ENCODE measurements around the gene RRP12.
A peak's percentile ranks its signal among the peaks of the same experiment; 100 is the strongest.

The RRP12 gene

GRCh38 chr10:97373456-97373855, 27.7 kb downstream of the RRP12 start:
- no peaks in the 10 kb centered on the region for H3K9me3 ChIP-seq (ENCODE audit: control insufficient read depth in 2 of 2, low read length in 2 of 2)
- no peak overlapping the region for H3K27ac ChIP-seq (ENCODE audit: low read depth in 2 of 2, low read length in 2 of 2)
- no peak overlapping the region for H3K9ac ChIP-seq (ENCODE audit: low read depth in 1 of 2, low read length in 2 of 2)
- H3K36me3 ChIP-seq (ENCODE audit: control insufficient read depth in 2 of 2, insufficient read depth in 2 of 2, low read length in 2 of 2) = peaks cover 41 to 54% of the 10 kb centered on the region in 2 donors
- H3K27me3 ChIP-seq (ENCODE audit: control insufficient read depth in 2 of 2, insufficient read depth in 2 of 2, low read length in 2 of 2) = no peaks in the 10 kb centered on the region
- no peaks in the 10 kb centered on the region for H3K4me1 ChIP-seq (ENCODE audit: control insufficient read depth in 2 of 2, insufficient read depth in 2 of 2, low read length in 2 of 2)
- H3K4me3 ChIP-seq (ENCODE audit: low read length in 2 of 2) = no peak overlapping the region

GRCh38 chr10:97372233-97372875, 28.8 kb downstream of the RRP12 start:
- no peak overlapping the region for H3K9ac ChIP-seq (ENCODE audit: low read depth in 1 of 2, low read length in 2 of 2)
- no peaks in the 10 kb centered on the region for H3K27me3 ChIP-seq (ENCODE audit: control insufficient read depth in 2 of 2, insufficient read depth in 2 of 2, low read length in 2 of 2)
- no peaks in the 10 kb centered on the region for H3K4me1 ChIP-seq (ENCODE audit: control insufficient read depth in 2 of 2, insufficient read depth in 2 of 2, low read length in 2 of 2)
- H3K9me3 ChIP-seq (ENCODE audit: control insufficient read depth in 2 of 2, low read length in 2 of 2) = no peaks in the 10 kb centered on the region
- H3K4me3 ChIP-seq (ENCODE audit: low read length in 2 of 2) = no peak overlapping the region
- H3K27ac ChIP-seq (ENCODE audit: low read depth in 2 of 2, low read length in 2 of 2) = no peak overlapping the region
- peaks cover 35 to 47% of the 10 kb centered on the region in 2 donors for H3K36me3 ChIP-seq (ENCODE audit: control insufficient read depth in 2 of 2, insufficient read depth in 2 of 2, low read length in 2 of 2)

- H3K36me3 ChIP-seq (ENCODE audit: control insufficient read depth in 2 of 2, insufficient read depth in 2 of 2, low read length in 2 of 2) = peaks cover 38 to 47% of the 10 kb centered on the region in 2 donors
Measured at GRCh38 chr10:97371696-97372095, 29.4 kb downstream of the RRP12 start.

DNA sequence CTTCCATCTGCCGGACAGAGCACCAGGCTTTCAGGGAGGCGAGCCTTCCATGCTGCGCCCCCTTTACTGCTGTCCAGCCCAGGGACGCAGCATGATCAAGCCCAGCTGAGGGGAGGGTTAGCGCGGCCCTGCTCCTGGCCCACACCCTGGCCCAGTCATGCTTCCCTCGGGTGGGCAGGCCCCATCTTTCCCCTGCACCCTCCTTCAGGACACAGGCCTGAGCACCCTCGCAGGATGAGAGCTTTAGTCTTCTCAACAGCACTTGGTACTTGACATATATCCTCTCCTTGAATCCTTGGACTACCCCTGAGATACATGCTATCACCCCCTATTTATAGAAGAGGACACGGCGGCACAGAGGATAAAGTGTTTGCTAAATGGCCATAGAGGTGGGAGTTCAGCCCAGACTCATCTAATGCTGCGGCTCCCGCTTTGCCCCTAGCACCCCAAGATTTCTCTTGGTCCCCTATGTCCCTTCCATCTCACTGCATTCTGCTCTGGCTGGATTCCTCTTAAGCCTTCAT, 34.0 kb downstream of the RRP12 start:
- peaks cover 27 to 46% of the 10 kb centered on the region in 2 donors for H3K36me3 ChIP-seq (ENCODE audit: control insufficient read depth in 2 of 2, insufficient read depth in 2 of 2, low read length in 2 of 2)
- no peak overlapping the region for H3K4me3 ChIP-seq (ENCODE audit: low read length in 2 of 2)
- no peak overlapping the region for H3K27ac ChIP-seq (ENCODE audit: low read depth in 2 of 2, low read length in 2 of 2)
- no peak overlapping the region for H3K9ac ChIP-seq (ENCODE audit: low read depth in 1 of 2, low read length in 2 of 2)
- no peaks in the 10 kb centered on the region for H3K9me3 ChIP-seq (ENCODE audit: control insufficient read depth in 2 of 2, low read length in 2 of 2)
- H3K4me1 ChIP-seq (ENCODE audit: control insufficient read depth in 2 of 2, insufficient read depth in 2 of 2, low read length in 2 of 2) = peaks cover 0 to 2% of the 10 kb centered on the region in 2 donors
- H3K27me3 ChIP-seq (ENCODE audit: control insufficient read depth in 2 of 2, insufficient read depth in 2 of 2, low read length in 2 of 2) = no peaks in the 10 kb centered on the region

More at GRCh38 chr10:97371696-97372095, 29.4 kb downstream of the RRP12 start:
- Histone ChIP-seq H3K27me3 (ENCODE audit: control insufficient read depth in 2 of 2, insufficient read depth in 2 of 2, low read length in 2 of 2) (no peaks in the 10 kb centered on the region), H3K9ac (ENCODE audit: low read depth in 1 of 2, low read length in 2 of 2) (no peak overlapping the region), H3K4me3 (ENCODE audit: low read length in 2 of 2) (no peak overlapping the region), H3K9me3 (ENCODE audit: control insufficient read depth in 2 of 2, low read length in 2 of 2) (no peaks in the 10 kb centered on the region), H3K27ac (ENCODE audit: low read depth in 2 of 2, low read length in 2 of 2) (no peak overlapping the region), H3K4me1 (ENCODE audit: control insufficient read depth in 2 of 2, insufficient read depth in 2 of 2, low read length in 2 of 2) (peaks cover 0 to 2% of the 10 kb centered on the region in 2 donors)

GRCh38 chr10:97366572-97366971, 34.6 kb downstream of the RRP12 start:
- no peaks in the 10 kb centered on the region for H3K9me3 ChIP-seq (ENCODE audit: control insufficient read depth in 2 of 2, low read length in 2 of 2)
- H3K4me3 ChIP-seq (ENCODE audit: low read length in 2 of 2) = no peak overlapping the region
- peak overlapping the region; percentile 40 to 61 for H3K27ac ChIP-seq (ENCODE audit: low read depth in 2 of 2, low read length in 2 of 2)
- no peak overlapping the region for H3K9ac ChIP-seq (ENCODE audit: low read depth in 1 of 2, low read length in 2 of 2)
- no peaks in the 10 kb centered on the region for H3K27me3 ChIP-seq (ENCODE audit: control insufficient read depth in 2 of 2, insufficient read depth in 2 of 2, low read length in 2 of 2)
- H3K4me1 ChIP-seq (ENCODE audit: control insufficient read depth in 2 of 2, insufficient read depth in 2 of 2, low read length in 2 of 2) = peaks cover 0 to 2% of the 10 kb centered on the region in 2 donors
- H3K36me3 ChIP-seq (ENCODE audit: control insufficient read depth in 2 of 2, insufficient read depth in 2 of 2, low read length in 2 of 2) = peaks cover 21 to 40% of the 10 kb centered on the region in 2 donors

DNA sequence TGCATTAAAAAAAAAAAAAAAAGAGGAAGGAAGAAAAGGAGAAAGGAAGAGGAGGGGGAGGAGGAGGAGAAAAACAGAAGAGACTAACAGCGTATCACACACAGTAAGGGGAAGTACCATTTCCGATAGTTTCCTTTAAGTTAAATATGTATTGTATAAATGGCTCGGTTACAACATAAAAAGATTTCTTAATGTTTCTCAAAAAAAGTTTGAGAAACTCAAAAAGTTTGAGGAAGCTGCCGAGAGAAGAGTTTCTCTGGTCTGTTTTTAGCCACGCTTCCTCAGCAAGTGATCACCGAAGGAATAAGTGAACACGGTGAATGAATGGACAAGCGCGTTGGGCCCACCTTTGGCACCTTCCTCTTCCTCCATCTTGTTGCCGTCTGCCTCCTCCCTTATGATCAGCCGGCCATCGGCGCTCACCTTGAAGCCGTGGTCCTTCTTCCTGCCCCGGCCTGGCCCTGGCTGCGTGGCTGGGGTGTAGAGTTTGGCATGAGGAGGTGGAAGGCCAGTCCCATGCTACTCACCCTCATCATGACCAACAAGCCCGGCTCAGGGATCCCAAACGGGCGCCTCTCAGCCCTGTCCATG, 35.3 kb downstream of the RRP12 start:
- Histone ChIP-seq H3K9ac (ENCODE audit: low read depth in 1 of 2, low read length in 2 of 2) (no peak overlapping the region), H3K27ac (ENCODE audit: low read depth in 2 of 2, low read length in 2 of 2) (peak overlapping the region; percentile 40 to 61), H3K36me3 (ENCODE audit: control insufficient read depth in 2 of 2, insufficient read depth in 2 of 2, low read length in 2 of 2) (peaks cover 17 to 38% of the 10 kb centered on the region in 2 donors), H3K9me3 (ENCODE audit: control insufficient read depth in 2 of 2, low read length in 2 of 2) (no peaks in the 10 kb centered on the region), H3K4me1 (ENCODE audit: control insufficient read depth in 2 of 2, insufficient read depth in 2 of 2, low read length in 2 of 2) (peaks cover 0 to 2% of the 10 kb centered on the region in 2 donors), H3K4me3 (ENCODE audit: low read length in 2 of 2) (no peak overlapping the region), H3K27me3 (ENCODE audit: control insufficient read depth in 2 of 2, insufficient read depth in 2 of 2, low read length in 2 of 2) (no peaks in the 10 kb centered on the region)

GRCh38 chr10:97363071-97363470, 38.1 kb downstream of the RRP12 start:
- H3K9me3 ChIP-seq (ENCODE audit: control insufficient read depth in 2 of 2, low read length in 2 of 2) = no peaks in the 10 kb centered on the region
- peaks cover 0 to 2% of the 10 kb centered on the region in 2 donors for H3K4me1 ChIP-seq (ENCODE audit: control insufficient read depth in 2 of 2, insufficient read depth in 2 of 2, low read length in 2 of 2)
- H3K36me3 ChIP-seq (ENCODE audit: control insufficient read depth in 2 of 2, insufficient read depth in 2 of 2, low read length in 2 of 2) = peaks cover 8 to 37% of the 10 kb centered on the region in 2 donors

GRCh38 chr10:97362310-97363033, 38.7 kb downstream of the RRP12 start:
- Histone ChIP-seq H3K27me3 (ENCODE audit: control insufficient read depth in 2 of 2, insufficient read depth in 2 of 2, low read length in 2 of 2) (no peaks in the 10 kb centered on the region), H3K36me3 (ENCODE audit: control insufficient read depth in 2 of 2, insufficient read depth in 2 of 2, low read length in 2 of 2) (peaks cover 8 to 37% of the 10 kb centered on the region in 2 donors)

More at GRCh38 chr10:97363071-97363470, 38.1 kb downstream of the RRP12 start:
- Histone ChIP-seq H3K4me3 (ENCODE audit: low read length in 2 of 2) (no peak overlapping the region), H3K9ac (ENCODE audit: low read depth in 1 of 2, low read length in 2 of 2) (no peak overlapping the region), H3K27me3 (ENCODE audit: control insufficient read depth in 2 of 2, insufficient read depth in 2 of 2, low read length in 2 of 2) (no peaks in the 10 kb centered on the region), H3K27ac (ENCODE audit: low read depth in 2 of 2, low read length in 2 of 2) (no peak overlapping the region)

DNA sequence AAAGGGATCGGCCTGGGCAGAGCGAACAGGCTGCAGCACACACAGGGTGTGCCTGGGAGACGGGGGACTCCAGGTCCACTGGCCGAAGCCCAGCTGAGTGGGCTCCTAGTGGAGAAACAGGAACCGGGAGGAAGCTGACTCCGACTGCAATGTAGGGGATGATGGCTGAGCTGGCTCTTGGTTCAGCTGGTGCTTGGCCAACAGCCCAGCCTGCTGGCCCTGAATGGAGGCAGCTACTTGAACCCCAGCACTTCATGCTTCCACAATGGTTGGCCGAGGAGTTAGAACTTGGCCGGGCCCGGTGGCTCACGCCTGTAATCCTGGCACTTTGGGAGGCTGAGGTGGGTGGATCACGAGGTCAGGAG, 39.6 kb downstream of the RRP12 start:
- Histone ChIP-seq H3K9me3 (ENCODE audit: control insufficient read depth in 2 of 2, low read length in 2 of 2) (no peaks in the 10 kb centered on the region), H3K27ac (ENCODE audit: low read depth in 2 of 2, low read length in 2 of 2) (no peak overlapping the region), H3K4me1 (ENCODE audit: control insufficient read depth in 2 of 2, insufficient read depth in 2 of 2, low read length in 2 of 2) (no peaks in the 10 kb centered on the region), H3K4me3 (ENCODE audit: low read length in 2 of 2) (no peak overlapping the region), H3K36me3 (ENCODE audit: control insufficient read depth in 2 of 2, insufficient read depth in 2 of 2, low read length in 2 of 2) (peaks cover 4 to 36% of the 10 kb centered on the region in 2 donors), H3K9ac (ENCODE audit: low read depth in 1 of 2, low read length in 2 of 2) (no peak overlapping the region), H3K27me3 (ENCODE audit: control insufficient read depth in 2 of 2, insufficient read depth in 2 of 2, low read length in 2 of 2) (no peaks in the 10 kb centered on the region)

More at GRCh38 chr10:97362310-97363033, 38.7 kb downstream of the RRP12 start:
- peaks cover 0 to 2% of the 10 kb centered on the region in 2 donors for H3K4me1 ChIP-seq (ENCODE audit: control insufficient read depth in 2 of 2, insufficient read depth in 2 of 2, low read length in 2 of 2)
- no peak overlapping the region for H3K4me3 ChIP-seq (ENCODE audit: low read length in 2 of 2)
- no peak overlapping the region for H3K9ac ChIP-seq (ENCODE audit: low read depth in 1 of 2, low read length in 2 of 2)
- no peak overlapping the region for H3K27ac ChIP-seq (ENCODE audit: low read depth in 2 of 2, low read length in 2 of 2)
- H3K9me3 ChIP-seq (ENCODE audit: control insufficient read depth in 2 of 2, low read length in 2 of 2) = no peaks in the 10 kb centered on the region
